DMS53 treated with DMSO at 0.1 percent for 48 hours (cell line): ENCODE data around the gene EFCAB11.
A peak's percentile ranks its signal among the peaks of the same experiment; 100 is the strongest.

ENCODE experiments used
- DNase-seq: peaks from one replicate; lab custom pipeline; 2025; ENCODE audit not compliant: unreplicated experiment; lab: John Stamatoyannopoulos, UW

The EFCAB11 gene

DNA sequence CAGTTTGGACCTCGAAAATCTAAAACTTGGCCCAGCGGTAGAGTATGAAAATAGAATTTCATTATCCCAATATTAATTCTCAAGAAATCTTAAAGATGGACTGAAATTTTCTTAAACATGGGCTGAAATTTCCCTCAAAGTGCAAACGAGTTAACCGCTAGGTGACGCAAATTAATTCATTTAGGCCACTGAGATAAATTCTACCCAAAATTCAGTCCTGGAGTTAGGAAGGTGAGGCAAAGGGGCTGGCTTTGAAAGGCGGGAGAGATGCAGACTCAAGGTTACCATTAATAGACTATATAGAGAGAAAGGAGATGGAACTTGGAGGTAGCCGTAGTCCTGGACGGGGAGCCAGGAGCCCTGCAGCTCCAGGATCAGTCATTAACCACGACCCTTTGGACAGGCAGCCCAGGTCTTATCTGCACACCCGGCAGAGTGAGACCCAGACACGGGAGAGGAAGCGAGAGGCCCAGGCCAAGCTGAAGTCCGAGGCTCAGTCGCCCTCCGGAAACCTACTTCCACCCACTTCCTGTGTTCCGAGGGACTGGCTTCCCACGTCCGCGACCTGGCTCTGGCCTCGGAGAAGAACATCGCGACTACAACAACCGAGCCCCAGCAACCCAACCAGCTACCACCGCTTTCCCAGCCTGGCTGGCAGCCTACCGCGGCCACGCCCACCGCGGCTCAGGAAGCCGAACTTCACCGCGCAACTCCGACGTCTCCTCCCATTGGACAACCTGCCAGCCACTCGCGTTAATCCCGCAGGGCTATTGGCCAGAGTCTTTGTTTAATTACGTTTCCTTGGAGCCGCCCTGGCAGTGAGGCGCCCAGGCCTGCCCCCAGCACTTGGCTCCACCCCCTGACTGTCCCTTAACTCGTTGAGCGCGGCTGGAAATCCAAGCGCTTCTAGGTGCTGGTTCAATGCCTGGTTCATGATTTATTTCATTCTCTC lies at the start of gene EFCAB11:
Gene EFCAB11, minus strand, starts transcription at position 661 of the 952 bp plus-strand sequence. Its CDS starts 70 bp downstream, at position 591.
- peak; percentile 95 for DNase-seq

DNA sequence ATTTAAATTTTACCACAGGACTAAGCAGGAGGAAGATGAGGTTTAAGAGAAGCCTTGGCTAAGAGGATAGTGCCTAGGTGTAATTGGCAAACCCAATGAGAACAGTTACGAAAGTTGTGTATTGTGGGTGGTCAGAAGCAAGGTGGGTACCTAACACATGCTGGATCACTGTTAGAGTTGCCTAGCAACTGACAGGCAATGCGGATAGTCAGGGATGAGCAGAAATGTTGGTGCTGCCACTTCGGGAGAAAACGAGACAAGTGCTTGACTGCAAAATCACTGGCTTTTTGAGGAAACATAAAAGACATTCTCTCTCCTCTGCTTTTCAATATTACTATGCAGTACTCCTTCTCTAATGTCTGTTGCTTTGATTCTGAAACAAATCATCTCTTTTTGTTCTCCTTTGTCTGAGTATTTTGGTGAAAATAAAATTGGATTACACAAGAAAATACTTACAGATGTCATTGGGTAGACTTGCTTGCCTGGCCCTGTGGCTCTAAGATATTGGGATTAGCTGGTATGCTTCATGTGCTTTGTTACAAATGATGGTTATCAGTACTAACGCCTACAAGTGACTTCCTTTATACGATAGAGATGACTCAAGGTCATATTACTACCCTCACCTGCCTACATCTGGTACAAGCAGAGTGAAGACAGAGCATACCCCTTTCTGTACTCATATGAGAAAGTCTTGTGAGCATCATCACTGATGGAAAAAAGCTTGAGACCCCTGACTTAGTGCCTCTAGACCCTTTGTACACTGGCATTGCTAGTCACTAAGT lies 49.2 kb upstream of the EFCAB11 start:
- DNase-seq = no peak

DNA sequence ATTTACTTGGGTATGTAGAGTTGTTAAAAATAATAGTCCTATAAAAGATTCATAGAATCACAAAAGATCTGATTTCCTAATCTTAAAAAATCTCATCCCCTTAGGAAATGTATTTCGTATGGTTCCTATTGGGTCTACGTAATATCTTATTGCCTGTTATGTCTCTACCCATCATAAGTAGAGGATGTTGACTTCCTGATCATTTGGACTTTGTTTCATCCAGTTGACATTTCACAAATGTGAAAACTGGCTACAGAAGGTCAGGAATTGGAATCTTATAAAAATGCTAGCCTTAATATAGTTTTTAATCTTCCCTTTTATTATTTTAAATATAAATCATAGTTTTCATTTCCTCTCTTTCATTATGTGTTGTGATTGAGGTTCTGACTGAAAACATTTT lies 46.4 kb upstream of the EFCAB11 start:
- no peak for DNase-seq

GRCh38 chr14:89996963-89997362 lies 42.4 kb upstream of the EFCAB11 start:
- no peak for DNase-seq

GRCh38 chr14:89992273-89992672 lies 37.7 kb upstream of the EFCAB11 start:
- no peak for DNase-seq

DNA sequence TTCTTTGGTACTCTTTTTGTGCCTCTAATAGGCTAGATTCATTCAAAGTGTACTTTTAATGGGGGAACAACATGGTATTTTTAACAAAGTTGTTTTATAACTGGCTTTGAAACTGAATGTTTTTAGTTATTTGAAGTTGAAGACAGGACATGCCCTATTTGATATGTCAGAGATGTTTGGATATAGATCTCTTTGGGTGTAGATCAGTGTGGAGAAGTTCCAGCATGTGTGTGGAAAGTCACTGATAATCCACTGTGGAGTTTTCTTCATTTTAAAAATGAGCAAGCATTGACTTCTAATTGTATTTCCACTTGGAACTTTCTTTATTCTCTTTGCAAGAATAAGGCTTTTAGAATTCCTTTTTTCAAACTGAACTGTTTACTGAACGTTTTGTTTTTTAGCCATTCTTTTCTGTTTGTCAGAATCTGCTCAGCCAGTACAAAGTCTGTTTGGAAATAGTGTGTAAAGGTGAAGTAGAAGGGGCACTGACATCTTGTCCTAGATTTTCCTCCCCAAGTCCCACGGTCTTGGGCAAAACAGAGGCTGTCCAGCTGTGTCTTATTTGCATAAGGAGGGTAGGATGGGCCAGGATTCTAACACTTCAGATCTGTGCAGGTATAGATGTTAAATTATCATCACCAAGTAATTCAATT lies 36.2 kb upstream of the EFCAB11 start:
- no peak for DNase-seq

DNA sequence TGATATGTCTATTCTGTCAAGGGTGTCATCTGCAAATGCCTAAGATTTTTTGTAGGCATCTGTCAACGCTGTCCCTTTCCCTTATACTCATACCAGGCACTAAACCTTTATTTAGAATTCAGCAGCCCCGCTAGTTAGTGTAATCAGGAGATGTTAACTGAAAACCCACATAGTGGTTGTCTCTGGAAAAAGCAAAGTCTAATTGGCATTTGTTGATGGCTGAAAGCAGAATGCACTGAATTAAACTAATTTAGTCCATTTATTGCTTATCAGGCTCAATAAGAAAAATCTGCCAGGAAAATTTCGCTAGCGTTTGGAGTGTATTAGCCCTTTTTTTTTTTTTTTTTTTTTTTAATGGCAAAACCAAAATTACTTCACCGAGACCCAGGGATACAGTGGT lies 35.7 kb upstream of the EFCAB11 start:
- DNase-seq = no peak

- no peak for DNase-seq
Measured at GRCh38 chr14:89988787-89989186, 34.3 kb upstream of the EFCAB11 start.

GRCh38 chr14:89987161-89987475 lies 32.6 kb upstream of the EFCAB11 start:
- no peak for DNase-seq

DNA sequence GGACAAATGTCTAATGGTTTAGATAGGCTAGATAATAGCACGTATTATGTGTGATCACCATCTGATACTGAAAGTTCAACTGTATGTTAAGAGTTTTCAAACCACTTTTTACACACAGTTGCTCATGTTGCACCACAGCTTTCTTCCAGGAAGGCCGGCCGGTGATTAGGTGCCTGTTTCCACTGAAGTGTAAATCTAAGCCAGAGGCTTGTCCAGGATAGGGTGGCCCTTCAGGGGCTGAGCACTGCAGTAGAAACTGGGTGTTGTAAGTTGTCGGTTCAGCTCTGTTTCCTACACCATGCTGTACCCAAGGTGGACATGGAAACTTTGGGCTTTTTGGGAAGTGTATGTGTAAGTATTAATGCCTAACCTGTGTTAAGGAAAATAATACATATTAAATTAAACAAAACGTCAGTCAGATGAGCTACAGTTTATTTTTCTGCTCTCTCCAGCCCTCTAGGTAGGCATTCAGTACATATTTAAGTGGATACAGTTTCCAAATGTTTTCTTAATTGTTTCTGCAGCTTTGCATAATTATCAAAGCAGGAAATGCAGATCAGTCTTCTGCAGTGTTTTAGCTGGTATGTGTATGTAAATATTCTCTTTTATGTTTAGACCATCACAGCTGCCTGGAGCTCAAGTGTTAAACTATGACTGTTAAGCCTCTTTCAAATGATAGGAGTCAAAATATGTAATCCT lies 32.1 kb upstream of the EFCAB11 start:
- DNase-seq = no peak

- no peak for DNase-seq
Measured at GRCh38 chr14:89983375-89983774, 28.8 kb upstream of the EFCAB11 start.

GRCh38 chr14:89978656-89979055 lies 24.1 kb upstream of the EFCAB11 start:
- no peak for DNase-seq

DNA sequence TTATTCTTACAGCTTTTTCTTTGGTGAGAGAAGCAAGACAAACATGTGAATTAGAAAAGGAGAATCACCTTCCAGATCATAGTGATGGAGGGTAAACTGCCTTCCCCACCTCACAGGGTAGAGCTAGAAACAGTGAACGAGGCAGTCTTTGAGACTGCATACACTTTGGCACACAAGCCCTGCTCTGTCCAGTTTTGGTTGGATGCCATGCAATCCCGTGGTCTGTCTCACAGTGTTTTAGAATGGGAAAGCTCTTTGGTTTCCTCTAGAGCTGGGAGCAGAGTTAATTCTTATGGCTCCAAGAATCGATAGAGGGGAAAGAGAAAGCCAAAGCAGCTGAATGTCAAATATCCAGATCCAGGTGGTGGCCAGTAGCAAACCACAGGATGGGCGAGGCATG lies 23.1 kb upstream of the EFCAB11 start:
- no peak for DNase-seq

- peak; percentile 30 for DNase-seq
Measured at GRCh38 chr14:89973234-89973823, 18.8 kb upstream of the EFCAB11 start.

- DNase-seq = no peak
Measured at GRCh38 chr14:89965839-89966238, 11.3 kb upstream of the EFCAB11 start.

- no peak for DNase-seq
Measured at GRCh38 chr14:89963288-89963978, 8.9 kb upstream of the EFCAB11 start.

GRCh38 chr14:89960914-89961313 lies 6.4 kb upstream of the EFCAB11 start:
- no peak for DNase-seq

DNA sequence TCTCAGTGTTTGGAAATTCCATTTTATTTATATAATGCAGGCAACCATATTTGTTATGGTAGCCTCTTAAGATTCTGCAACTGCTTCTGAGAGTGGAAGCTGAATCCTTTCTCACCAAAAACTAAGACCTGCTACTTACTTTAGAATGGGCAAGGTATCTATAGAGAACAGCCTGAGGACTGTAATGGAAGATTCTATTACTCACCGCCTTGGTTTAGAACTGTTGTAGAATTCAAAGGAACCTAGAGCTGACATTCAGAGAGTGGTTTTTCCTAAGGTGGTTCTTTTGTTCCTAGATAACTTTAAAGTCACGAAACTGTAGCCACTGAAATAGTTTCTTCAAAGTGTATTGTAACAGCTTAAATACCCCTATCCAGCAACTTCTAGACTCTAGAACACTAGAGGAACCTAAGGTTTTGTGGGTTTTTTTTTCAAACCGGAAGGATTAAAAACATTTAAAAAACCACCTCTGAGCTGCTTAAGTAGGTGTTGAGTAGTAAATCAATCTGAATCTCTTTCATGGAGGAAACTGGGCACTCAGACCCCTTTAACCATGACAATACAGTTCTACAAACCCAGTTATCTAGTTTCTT lies 5.4 kb upstream of the EFCAB11 start:
- no peak for DNase-seq

- DNase-seq = no peak
Measured at GRCh38 chr14:89958966-89959365, 4.4 kb upstream of the EFCAB11 start.

DNA sequence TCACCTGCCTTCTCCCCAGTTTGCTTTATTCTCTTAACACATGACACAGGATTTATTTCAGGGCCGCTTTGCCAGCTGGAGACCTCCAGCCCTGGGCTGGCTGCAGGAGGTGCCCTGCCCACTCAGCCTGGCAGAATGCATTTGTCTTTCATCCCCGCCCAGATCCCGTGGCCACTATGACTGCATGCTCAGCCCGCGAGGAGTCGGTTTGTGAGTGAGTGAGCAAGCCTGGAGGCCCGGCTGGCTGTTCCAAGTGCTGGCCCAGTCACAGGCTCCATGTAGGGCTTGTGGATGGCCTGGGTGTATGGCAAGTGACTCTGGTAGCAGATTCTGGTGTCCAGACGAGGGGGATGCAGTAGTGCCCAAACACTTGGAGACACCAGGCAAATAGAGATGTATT lies 3.3 kb upstream of the EFCAB11 start:
- DNase-seq = no peak
